A549 (cell line): ENCODE results near the gene LRP4. TPM values are rescaled to one million over a fixed set of nuclear protein-coding genes. Genes with fewer than 3 reads are reported as not detected.
"Not testable (repeated sequence)": the region's sequence is repeated elsewhere in the genome, so short reads cannot be mapped to it uniquely, and the experiment has no call there.

ENCODE experiments used
- ATAC-seq, 2 experiments: fragments of 200-7000 bp in 1 of 2; fragments of >200 bp in 1 of 2; cut with Nextera tagmentation in 1 of 2; cut with Tn5 transposase in 1 of 2; 3 replicates each; pipeline versions ENCODE4 v1.8.0 to v1.9.1; 2018 to 2020; ENCODE audit warnings: mild to moderate bottlenecking in 1 of 2, moderate library complexity in 1 of 2
- CTCF ChIA-PET: fragments of 300-600 bp; sonication (Branson Sonifier 250); formaldehyde crosslinking; extraction: SDS; loops from one replicate; lab custom pipeline; 2021; ENCODE audit warnings: antibody characterized with exemption, inconsistent platforms; lab: Yijun Ruan, JAX
- POLR2A ChIA-PET: fragments of 350-600 bp; formaldehyde crosslinking; extraction: SDS; loops from one replicate; lab custom pipeline; 2021; ENCODE audit warnings: antibody characterized with exemption, inconsistent platforms; lab: Yijun Ruan, JAX
- DNase-seq, 2 experiments: peaks; one replicate each; pipeline versions ENCODE4 v3.0.0 to v3.0.0-alpha.2; 2011 to 2016; ENCODE audit warnings: low read depth in 1 of 2, low spot score in 1 of 2
- FAIRE-seq: peaks from 2 replicates; lab custom pipeline; 2011; peaks lifted over from hg19 to GRCh38; lab: Jason Lieb, UNC
- H3K27ac ChIP-seq, 2 experiments: fragments of >200 bp; sonication (Bioruptor Twin); formaldehyde crosslinking; 3 replicates each; pipeline ENCODE4 v1.5.1; 2016 to 2017
- H3K4me1 ChIP-seq: fragments of >200 bp; sonication (Bioruptor Twin); formaldehyde crosslinking; 3 replicates; pipeline ENCODE4 v1.6.1; 2016
- H3K4me2 ChIP-seq: fragments of >200 bp; sonication (Bioruptor Twin); formaldehyde crosslinking; 3 replicates; pipeline ENCODE4 v1.6.1; 2016
- H3K4me3 ChIP-seq: fragments of >200 bp; sonication (Bioruptor Twin); formaldehyde crosslinking; 3 replicates; pipeline ENCODE4 v1.5.1; 2016
- H3K9me3 ChIP-seq: fragments of >200 bp; sonication (Bioruptor Twin); formaldehyde crosslinking; 3 replicates; pipeline ENCODE4 v1.6.1; 2016
- CEBPB ChIP-seq, 2 experiments: fragments of >200 bp in 1 of 2; sonication (Bioruptor Twin) in 1 of 2; formaldehyde crosslinking in 1 of 2; IDR thresholded peaks; 2 replicates each; pipeline ENCODE4 v1.6.1; 2012 to 2016
- CHD2 ChIP-seq: fragments of 150-350 bp; IDR thresholded peaks from 2 replicates; pipeline ENCODE4 v1.6.1; 2014; ENCODE audit warnings: low read length; ENCODE audit not compliant: partially characterized antibody
- EHMT2 ChIP-seq: fragments of 200-600 bp; sonication (generic); IDR thresholded peaks from 2 replicates; pipeline ENCODE4 v1.6.1; 2016; ENCODE audit warnings: antibody characterized with exemption, low read depth, mild to moderate bottlenecking, moderate library complexity
- ESRRA ChIP-seq: fragments of 150-350 bp; IDR thresholded peaks from 2 replicates; pipeline ENCODE4 v1.6.1; 2014; ENCODE audit warnings: mild to moderate bottlenecking, low read length, borderline replicate concordance
- FOSB ChIP-seq: fragments of 250-450 bp; sonication (Bioruptor Pico); IDR thresholded peaks from 2 replicates; pipeline ENCODE4 v1.5.0; 2020; ENCODE audit warnings: mild to moderate bottlenecking, moderate library complexity
- FOSL2 ChIP-seq, 2 experiments: fragments of 450-650 bp in 1 of 2; fragments of >200 bp in 1 of 2; sonication (Bioruptor Twin) in 1 of 2; formaldehyde crosslinking; IDR thresholded peaks; 2 replicates each; pipeline versions ENCODE4 v1.5.0 to v1.6.1; 2016 to 2020; ENCODE audit warnings: mild to moderate bottlenecking in 1 of 2, moderate library complexity in 1 of 2
- HDAC2 ChIP-seq: fragments of 200-600 bp; sonication (generic); IDR thresholded peaks from 2 replicates; pipeline ENCODE4 v1.6.1; 2016
- HEYL ChIP-seq: fragments of 250-450 bp; sonication (Bioruptor Pico); IDR thresholded peaks from 2 replicates; pipeline ENCODE4 v1.8.0; 2021; ENCODE audit warnings: mild to moderate bottlenecking, moderate library complexity
- HOXB5 ChIP-seq: fragments of 250-450 bp; sonication (Bioruptor Pico); IDR thresholded peaks from 2 replicates; pipeline ENCODE4 v1.5.0; 2020; ENCODE audit warnings: mild to moderate bottlenecking, moderate library complexity
- MAFK ChIP-seq: fragments of 450-650 bp; IDR thresholded peaks from 2 replicates; pipeline ENCODE4 v1.6.1; 2014; ENCODE audit not compliant: partially characterized antibody
- NFE2L2 ChIP-seq: fragments of 150-350 bp; conservative IDR thresholded peaks from 2 replicates; pipeline ENCODE4 v1.6.1; 2014; ENCODE audit warnings: low read length
- PHF8 ChIP-seq: fragments of 200-600 bp; sonication (generic); IDR thresholded peaks from 2 replicates; pipeline ENCODE4 v1.6.1; 2016; ENCODE audit warnings: low read depth, mild to moderate bottlenecking, antibody characterized with exemption, moderate library complexity, borderline replicate concordance
- POLR2A ChIP-seq: IDR thresholded peaks from 2 replicates; pipeline ENCODE4 v1.6.1; 2012; ENCODE audit warnings: mild to moderate bottlenecking, low read length
- POLR2AphosphoS2 ChIP-seq: conservative IDR thresholded peaks from 2 replicates; pipeline ENCODE4 v1.6.1; 2012; ENCODE audit warnings: low read length, improper control_type of control experiment, inconsistent platforms
- RCOR1 ChIP-seq: fragments of 150-350 bp; IDR thresholded peaks from 2 replicates; pipeline ENCODE4 v1.6.1; 2014; ENCODE audit warnings: antibody characterized with exemption, low read length, low read depth
- RFX5 ChIP-seq: fragments of 450-650 bp; IDR thresholded peaks from 2 replicates; pipeline ENCODE4 v1.7.1; 2014; ENCODE audit warnings: antibody characterized with exemption, mild to moderate bottlenecking, moderate library complexity
- RNF2 ChIP-seq: fragments of 200-600 bp; sonication (generic); IDR thresholded peaks from 2 replicates; pipeline ENCODE4 v1.6.1; 2016; ENCODE audit warnings: low read depth, mild to moderate bottlenecking, antibody characterized with exemption, moderate library complexity, borderline replicate concordance
- SMC3 ChIP-seq: fragments of >200 bp; sonication (Bioruptor Twin); formaldehyde crosslinking; IDR thresholded peaks from 3 replicates; pipeline ENCODE4 v1.6.1; 2018; ENCODE audit warnings: inconsistent platforms
- TFCP2L1 ChIP-seq: fragments of 250-450 bp; sonication (Bioruptor Pico); IDR thresholded peaks from 2 replicates; pipeline ENCODE4 v1.5.0; 2021; ENCODE audit warnings: mild to moderate bottlenecking
- TP53 ChIP-seq: fragments of 250-450 bp; sonication (Bioruptor Pico); IDR thresholded peaks from 2 replicates; pipeline ENCODE4 v1.5.0; 2021; ENCODE audit warnings: mild to moderate bottlenecking, moderate library complexity
- ZC3H11A ChIP-seq: fragments of 450-650 bp; IDR thresholded peaks from 2 replicates; pipeline ENCODE4 v1.6.1; 2014; ENCODE audit warnings: antibody characterized with exemption, mild to moderate bottlenecking
- ZNF302 ChIP-seq: fragments of 250-450 bp; sonication (Bioruptor Pico); IDR thresholded peaks from 2 replicates; pipeline ENCODE4 v1.9.0; 2021; ENCODE audit warnings: inconsistent platforms, mild to moderate bottlenecking, moderate library complexity
- WGBS: methylation state at CpG from one replicate; pipeline ENCODE4 v1.1.6; 2017; ENCODE audit errors: missing lambda C conversion rate; 5-methylcytosine and 5-hydroxymethylcytosine counted together
- polyA plus RNA-seq, 4 experiments: library from polyadenylated mRNA; depleted of rRNA in 3 of 4; stranded (reverse); fragments of >200 nt; fragmentation: RNase III in 1 of 4; extraction: RNeasy Plus Mini Kit Qiagen cat#74134 plus additional on column Dnase treatment in 1 of 4; gene quantifications; 2 replicates in 3 of 4; 3 replicates in 1 of 4; pipeline ENCODE4 v1.2.3, GENCODE V29; 2011 to 2017
- TF ChIP-seq, protein P1 (sequence below): fragments of 200-600 bp; sonication (generic); IDR thresholded peaks from 2 replicates; pipeline ENCODE4 v1.6.1; 2016; ENCODE audit warnings: antibody characterized with exemption, mild to moderate bottlenecking, moderate library complexity
- TF ChIP-seq, protein P2 (sequence below): fragments of >200 bp; sonication (Bioruptor Twin); formaldehyde crosslinking; IDR thresholded peaks from 3 replicates; pipeline ENCODE4 v1.5.1; 2016
- TF ChIP-seq, protein P3 (sequence below): fragments of >200 bp; sonication (Bioruptor Twin); formaldehyde crosslinking; IDR thresholded peaks from 2 replicates; pipeline ENCODE4 v1.6.1; 2016
- TF ChIP-seq, protein P4 (sequence below): fragments of 150-350 bp; IDR thresholded peaks from 2 replicates; pipeline ENCODE4 v1.6.1; 2014; ENCODE audit warnings: low read depth, mild to moderate bottlenecking, low read length

Gene LRP4
- polyA plus RNA-seq, 2 of the 4 experiments (the other 2 are of a cell fraction) = 4.0 to 6.4 TPM

DNA sequence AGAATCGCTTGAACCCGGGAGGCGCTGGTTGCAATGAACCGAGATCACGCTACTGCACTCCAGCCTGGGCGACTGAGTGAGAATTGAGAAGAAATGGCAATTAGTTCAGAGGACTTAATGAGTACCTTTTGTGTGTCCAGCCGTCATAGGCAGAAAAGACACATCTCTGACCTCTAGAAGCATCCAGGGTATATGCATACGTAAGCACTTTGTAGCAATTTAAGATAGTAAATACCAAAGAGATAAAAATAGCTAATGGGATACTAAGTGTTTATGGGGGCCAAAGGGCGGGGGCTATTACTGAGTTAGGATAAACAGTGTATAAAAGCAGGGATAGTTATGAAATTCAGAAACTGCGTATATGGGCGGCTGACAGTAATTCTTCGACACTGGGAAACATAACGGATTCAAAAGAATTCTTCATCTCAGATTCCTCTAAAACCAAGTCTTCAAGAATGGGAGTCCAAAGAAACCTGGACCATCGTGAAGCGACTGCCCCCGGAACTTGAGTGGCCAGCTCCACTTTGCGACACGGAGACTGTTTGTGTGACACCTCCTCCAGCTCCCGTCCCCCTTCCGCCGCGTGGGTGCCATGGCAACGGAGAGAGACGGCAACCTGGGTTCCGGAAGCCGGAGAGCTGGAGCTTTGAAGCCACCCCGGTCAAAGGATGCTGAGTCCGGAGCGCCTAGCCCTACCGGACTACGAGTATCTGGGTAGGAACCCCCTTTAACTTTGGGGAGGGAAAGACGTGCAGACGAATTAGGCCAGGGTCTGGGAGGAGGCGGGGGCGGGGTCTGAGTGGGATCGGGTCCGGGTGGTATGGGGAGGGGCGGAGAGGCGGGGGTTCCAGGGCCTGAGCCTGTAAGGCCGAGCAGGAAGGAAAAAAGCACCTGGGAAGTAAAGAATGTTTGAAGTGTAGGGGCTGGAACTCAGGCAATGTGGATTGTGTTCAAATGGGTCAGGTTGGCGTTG lies 18.1 kb upstream of the LRP4 start, which contains the start of gene CSTPP1 (continued):
- TF ChIP-seq PHF8 (peak; percentile 83), CHD2 (peak; percentile 48), ZC3H11A (no peak), SMC3 (no peak), HOXB5 (CRISPR knock-in tag) (0 out of 2 replicates have a peak, but pooled peaks have one; percentile 47), EHMT2 (no peak), FOSL2 (IDR thresholded peaks at IDR 0.05) (no peak), FOSL2 (CRISPR knock-in tag; IDR thresholded peaks at IDR 0.05) (no peak), FOSB (CRISPR knock-in tag) (no peak), HDAC2 (no peak), HEYL (CRISPR knock-in tag) (no peak), TFCP2L1 (no peak), CEBPB (IDR thresholded peaks at IDR 0.05) (no peak), MAFK (peak; percentile 91), TP53 (CRISPR knock-in tag) (no peak)
- TF ChIP-seq, protein P1, sequence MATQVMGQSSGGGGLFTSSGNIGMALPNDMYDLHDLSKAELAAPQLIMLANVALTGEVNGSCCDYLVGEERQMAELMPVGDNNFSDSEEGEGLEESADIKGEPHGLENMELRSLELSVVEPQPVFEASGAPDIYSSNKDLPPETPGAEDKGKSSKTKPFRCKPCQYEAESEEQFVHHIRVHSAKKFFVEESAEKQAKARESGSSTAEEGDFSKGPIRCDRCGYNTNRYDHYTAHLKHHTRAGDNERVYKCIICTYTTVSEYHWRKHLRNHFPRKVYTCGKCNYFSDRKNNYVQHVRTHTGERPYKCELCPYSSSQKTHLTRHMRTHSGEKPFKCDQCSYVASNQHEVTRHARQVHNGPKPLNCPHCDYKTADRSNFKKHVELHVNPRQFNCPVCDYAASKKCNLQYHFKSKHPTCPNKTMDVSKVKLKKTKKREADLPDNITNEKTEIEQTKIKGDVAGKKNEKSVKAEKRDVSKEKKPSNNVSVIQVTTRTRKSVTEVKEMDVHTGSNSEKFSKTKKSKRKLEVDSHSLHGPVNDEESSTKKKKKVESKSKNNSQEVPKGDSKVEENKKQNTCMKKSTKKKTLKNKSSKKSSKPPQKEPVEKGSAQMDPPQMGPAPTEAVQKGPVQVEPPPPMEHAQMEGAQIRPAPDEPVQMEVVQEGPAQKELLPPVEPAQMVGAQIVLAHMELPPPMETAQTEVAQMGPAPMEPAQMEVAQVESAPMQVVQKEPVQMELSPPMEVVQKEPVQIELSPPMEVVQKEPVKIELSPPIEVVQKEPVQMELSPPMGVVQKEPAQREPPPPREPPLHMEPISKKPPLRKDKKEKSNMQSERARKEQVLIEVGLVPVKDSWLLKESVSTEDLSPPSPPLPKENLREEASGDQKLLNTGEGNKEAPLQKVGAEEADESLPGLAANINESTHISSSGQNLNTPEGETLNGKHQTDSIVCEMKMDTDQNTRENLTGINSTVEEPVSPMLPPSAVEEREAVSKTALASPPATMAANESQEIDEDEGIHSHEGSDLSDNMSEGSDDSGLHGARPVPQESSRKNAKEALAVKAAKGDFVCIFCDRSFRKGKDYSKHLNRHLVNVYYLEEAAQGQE = no peak
- TF ChIP-seq, protein P2, sequence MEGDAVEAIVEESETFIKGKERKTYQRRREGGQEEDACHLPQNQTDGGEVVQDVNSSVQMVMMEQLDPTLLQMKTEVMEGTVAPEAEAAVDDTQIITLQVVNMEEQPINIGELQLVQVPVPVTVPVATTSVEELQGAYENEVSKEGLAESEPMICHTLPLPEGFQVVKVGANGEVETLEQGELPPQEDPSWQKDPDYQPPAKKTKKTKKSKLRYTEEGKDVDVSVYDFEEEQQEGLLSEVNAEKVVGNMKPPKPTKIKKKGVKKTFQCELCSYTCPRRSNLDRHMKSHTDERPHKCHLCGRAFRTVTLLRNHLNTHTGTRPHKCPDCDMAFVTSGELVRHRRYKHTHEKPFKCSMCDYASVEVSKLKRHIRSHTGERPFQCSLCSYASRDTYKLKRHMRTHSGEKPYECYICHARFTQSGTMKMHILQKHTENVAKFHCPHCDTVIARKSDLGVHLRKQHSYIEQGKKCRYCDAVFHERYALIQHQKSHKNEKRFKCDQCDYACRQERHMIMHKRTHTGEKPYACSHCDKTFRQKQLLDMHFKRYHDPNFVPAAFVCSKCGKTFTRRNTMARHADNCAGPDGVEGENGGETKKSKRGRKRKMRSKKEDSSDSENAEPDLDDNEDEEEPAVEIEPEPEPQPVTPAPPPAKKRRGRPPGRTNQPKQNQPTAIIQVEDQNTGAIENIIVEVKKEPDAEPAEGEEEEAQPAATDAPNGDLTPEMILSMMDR = no peak
- TF ChIP-seq, protein P3, sequence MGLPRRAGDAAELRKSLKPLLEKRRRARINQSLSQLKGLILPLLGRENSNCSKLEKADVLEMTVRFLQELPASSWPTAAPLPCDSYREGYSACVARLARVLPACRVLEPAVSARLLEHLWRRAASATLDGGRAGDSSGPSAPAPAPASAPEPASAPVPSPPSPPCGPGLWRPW = no peak

DNA sequence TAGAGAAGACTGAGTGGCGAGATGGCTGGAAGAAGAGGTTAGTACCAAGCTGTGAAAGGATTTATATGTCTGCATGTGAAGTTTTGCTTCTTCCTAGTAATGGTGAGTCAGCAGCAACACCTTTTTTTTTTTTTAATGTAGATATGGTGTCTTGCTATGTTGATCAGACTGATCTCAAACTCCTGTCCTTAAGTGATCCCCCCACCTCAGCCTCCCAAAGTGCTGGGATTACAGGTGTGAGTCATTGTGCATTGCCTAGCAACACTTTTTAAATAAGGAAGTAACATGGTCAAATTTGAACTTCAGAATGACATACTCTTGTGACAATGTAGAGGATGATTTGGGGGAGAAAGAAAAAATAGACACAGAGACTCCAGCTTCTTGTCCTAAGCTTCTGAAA lies 11.7 kb upstream of the LRP4 start:
- POLR2A ChIA-PET = interaction anchor here (0.6 kb wide), 1 partner anchor 266 kb away, joined by 3 read pairs; no protein-coding TSS in a partner anchor
- WGBS = 77% methylated on average over 1 of the region's 1 CpG
- H3K9me3 ChIP-seq = peaks cover 6% of the 10 kb centered on the region; the same call in 2 of the 3 replicates
- TF ChIP-seq, protein P4, sequence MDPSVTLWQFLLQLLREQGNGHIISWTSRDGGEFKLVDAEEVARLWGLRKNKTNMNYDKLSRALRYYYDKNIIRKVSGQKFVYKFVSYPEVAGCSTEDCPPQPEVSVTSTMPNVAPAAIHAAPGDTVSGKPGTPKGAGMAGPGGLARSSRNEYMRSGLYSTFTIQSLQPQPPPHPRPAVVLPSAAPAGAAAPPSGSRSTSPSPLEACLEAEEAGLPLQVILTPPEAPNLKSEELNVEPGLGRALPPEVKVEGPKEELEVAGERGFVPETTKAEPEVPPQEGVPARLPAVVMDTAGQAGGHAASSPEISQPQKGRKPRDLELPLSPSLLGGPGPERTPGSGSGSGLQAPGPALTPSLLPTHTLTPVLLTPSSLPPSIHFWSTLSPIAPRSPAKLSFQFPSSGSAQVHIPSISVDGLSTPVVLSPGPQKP = no peak
- no peak for TF ChIP-seq ZNF302
- no peak for TF ChIP-seq RFX5
- peak; percentile 83 for TF ChIP-seq NFE2L2
- TF ChIP-seq HOXB5 (CRISPR knock-in tag) = no peak
- no peak for TF ChIP-seq ESRRA
- TF ChIP-seq MAFK = peak; percentile 92
- no peak for TF ChIP-seq RCOR1
- no peak for TF ChIP-seq RNF2
- peak; percentile 27; the same call in 1 of the 2 replicates for TF ChIP-seq FOSL2 (IDR thresholded peaks at IDR 0.05)
- peak; percentile 84 for TF ChIP-seq FOSL2 (CRISPR knock-in tag; IDR thresholded peaks at IDR 0.05)
- no peak for TF ChIP-seq POLR2AphosphoS2
- TF ChIP-seq HDAC2 = no peak
- TF ChIP-seq TP53 (CRISPR knock-in tag) = no peak
- no peak for TF ChIP-seq FOSB (CRISPR knock-in tag)
- no peak for TF ChIP-seq CHD2
- no peak for TF ChIP-seq POLR2A
- peak overlapping the region; percentile 64 for H3K4me2 ChIP-seq
- CTCF ChIA-PET = interaction anchor here (0.6 to 3.2 kb wide), 4 partner anchors 10 to 926 kb away, joined by 3 to 17 read pairs (median 4); no protein-coding TSS in a partner anchor
- FAIRE-seq (no peak), DNase-seq (peak; percentile 50 to 91), ATAC-seq (peak; percentile 85 to 91)
- H3K4me1 ChIP-seq = peaks cover 16% of the 10 kb centered on the region
- H3K4me3 ChIP-seq = no peak overlapping the region
- peak overlapping the region; percentile 79 to 86 for H3K27ac ChIP-seq

DNA sequence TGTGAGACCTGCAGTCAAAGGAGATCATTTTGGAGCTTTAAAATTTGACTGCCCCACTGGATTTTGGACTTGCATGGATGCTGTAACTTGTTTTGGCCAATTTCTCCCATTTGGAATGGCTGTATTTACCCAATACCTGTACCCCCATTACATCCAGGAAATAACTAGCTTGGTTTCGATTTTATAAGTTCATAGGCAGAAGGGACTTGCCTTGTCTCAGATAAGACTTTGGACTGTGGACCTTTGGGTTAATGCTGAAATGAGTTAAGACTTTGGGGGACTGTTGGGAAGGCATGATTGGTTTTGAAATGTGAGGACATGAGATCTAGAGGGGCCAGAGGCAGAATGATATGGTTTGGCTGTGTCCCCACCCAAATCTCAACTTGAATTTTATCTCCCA lies 10.4 kb upstream of the LRP4 start:
- H3K4me2 ChIP-seq, ATAC-seq, FAIRE-seq, POLR2A ChIA-PET, DNase-seq, H3K9me3 ChIP-seq, H3K4me3 ChIP-seq: not testable (repeated sequence)
- H3K27ac ChIP-seq = peak overlapping the region in 1 of 2 experiments; percentile 86; a peak in 2 of 6 replicates
- 38% methylated on average over 1 of the region's 1 CpG for WGBS
- CTCF ChIA-PET = interaction anchor here (1.1 to 3.2 kb wide), 3 partner anchors 9 to 224 kb away, joined by 4 to 17 read pairs (median 6); no protein-coding TSS in a partner anchor
- peaks cover 16% of the 10 kb centered on the region for H3K4me1 ChIP-seq
